ENCODE measurements around the gene CCDC177. TPM values are rescaled to one million over a fixed set of nuclear protein-coding genes. Genes with fewer than 3 reads are reported as not detected.

CCDC177 gene
- total RNA-seq, 2 experiments from 2014 or later: not detected

DNA sequence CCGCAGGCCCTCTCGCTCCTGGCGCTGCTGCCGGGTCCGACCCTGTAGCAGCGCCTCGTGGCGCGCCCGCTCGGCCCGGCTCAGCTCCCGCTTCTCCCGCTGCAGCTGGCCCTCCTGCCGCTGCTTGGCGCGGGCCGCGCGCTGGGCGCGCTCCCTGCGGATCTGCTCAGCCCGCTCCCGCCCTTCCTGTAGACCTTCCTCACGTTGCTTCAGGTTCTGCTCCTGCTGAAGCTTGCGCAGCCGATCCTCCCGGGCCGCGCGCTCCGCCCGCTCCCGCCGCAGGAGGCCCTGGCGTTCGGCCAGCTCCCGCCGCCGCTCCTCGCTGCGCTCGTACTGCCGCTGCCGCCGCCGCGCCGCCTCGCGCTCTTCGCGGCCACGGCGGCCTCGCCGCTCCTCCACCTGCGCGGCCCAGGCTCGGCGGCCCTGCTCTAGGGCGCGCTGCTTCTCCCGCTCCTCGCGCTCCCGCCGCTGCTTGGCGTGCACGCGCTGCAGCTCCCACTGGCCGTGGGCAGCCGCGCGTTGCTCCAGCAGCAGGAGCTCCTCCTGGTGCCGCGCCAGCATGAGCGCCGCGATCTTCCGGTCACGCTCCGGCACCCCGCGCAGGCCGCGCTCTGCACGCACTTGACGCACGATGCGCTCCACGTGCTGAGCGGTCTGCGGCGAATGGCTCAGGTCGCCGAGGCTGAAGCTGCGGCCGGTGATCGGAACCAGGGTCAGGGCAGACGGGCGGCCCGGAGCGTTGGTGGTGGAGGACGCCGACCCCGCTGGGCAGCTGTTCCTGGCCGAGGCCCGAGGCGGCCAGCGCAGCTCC, 2.4 kb downstream of the CCDC177 start:
- H2AFZ ChIP-seq (ENCODE audit: low read length): no peak overlapping the region
- no peak overlapping the region for H3K27ac ChIP-seq (ENCODE audit: low read depth, low read length, poor library complexity, severe bottlenecking)
- H3K9me3 ChIP-seq (ENCODE audit: low read length): no peaks in the 10 kb centered on the region
- no peak overlapping the region for H3K4me3 ChIP-seq (ENCODE audit: low read depth, low read length, poor library complexity, severe bottlenecking)
- 0 out of 2 replicates have a peak overlapping the region, but pooled peaks have one; percentile 11 for H3K4me2 ChIP-seq (ENCODE audit: low read length)
- H3K79me2 ChIP-seq (ENCODE audit: insufficient read depth, low read depth, low read length): no peaks in the 10 kb centered on the region
- TF ChIP-seq, protein P1, sequence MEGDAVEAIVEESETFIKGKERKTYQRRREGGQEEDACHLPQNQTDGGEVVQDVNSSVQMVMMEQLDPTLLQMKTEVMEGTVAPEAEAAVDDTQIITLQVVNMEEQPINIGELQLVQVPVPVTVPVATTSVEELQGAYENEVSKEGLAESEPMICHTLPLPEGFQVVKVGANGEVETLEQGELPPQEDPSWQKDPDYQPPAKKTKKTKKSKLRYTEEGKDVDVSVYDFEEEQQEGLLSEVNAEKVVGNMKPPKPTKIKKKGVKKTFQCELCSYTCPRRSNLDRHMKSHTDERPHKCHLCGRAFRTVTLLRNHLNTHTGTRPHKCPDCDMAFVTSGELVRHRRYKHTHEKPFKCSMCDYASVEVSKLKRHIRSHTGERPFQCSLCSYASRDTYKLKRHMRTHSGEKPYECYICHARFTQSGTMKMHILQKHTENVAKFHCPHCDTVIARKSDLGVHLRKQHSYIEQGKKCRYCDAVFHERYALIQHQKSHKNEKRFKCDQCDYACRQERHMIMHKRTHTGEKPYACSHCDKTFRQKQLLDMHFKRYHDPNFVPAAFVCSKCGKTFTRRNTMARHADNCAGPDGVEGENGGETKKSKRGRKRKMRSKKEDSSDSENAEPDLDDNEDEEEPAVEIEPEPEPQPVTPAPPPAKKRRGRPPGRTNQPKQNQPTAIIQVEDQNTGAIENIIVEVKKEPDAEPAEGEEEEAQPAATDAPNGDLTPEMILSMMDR (conservative IDR thresholded peaks at IDR 0.05; ENCODE audit: low read length): no peak
- POLR2A ChIA-PET: no interaction called here
- intact Hi-C loops (cut with micrococcal nuclease; ENCODE audit: unreplicated experiment): no loop called here
- no TSS peak for BruUV-seq (replicated peaks)
- H3K36me3 ChIP-seq (ENCODE audit: insufficient read depth, low read length): no peaks in the 10 kb centered on the region
- CTCF ChIA-PET (ENCODE audit: unreplicated experiment): no interaction called here
- no peaks in the 10 kb centered on the region for H3K4me1 ChIP-seq (ENCODE audit: insufficient read depth, low read length, poor library complexity, severe bottlenecking)
- DNase-seq (ENCODE audit: low spot score): peak; percentile 6
- no peaks in the 10 kb centered on the region for H4K20me1 ChIP-seq (ENCODE audit: insufficient read depth, low read length)
- H3K9me2 ChIP-seq (ENCODE audit: insufficient read depth, low read length): no peaks in the 10 kb centered on the region

DNA sequence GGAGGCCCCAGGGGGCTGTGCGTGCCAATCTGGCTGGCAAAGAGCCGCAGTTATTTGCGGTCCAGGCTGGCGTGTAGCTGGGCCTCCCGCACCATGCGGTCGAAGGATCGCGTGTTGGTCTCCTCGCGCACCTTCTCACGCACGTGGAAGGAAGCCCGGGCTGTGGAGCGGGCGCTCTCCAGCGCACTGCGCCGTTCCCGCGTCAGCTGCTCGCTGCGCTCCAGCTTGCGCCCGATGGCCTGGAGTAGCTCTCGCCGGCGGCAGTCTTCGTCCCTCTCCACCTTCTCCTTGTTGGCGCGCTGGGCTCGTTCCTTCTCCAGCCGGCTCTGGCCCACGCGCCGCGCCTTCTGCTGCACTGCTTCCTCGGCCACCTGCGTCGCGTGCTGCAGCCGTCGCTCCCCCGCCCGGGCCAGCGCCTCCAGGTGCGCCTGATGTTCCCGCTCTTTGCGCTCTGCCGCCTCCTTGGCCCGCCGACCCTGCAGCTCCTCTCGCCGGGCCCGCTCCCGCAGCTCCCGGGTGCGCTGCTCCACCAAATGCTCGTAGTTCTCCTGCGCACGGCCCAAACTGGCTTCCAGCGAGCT, 3.1 kb downstream of the CCDC177 start:
- Histone ChIP-seq H3K79me2 (ENCODE audit: insufficient read depth, low read depth, low read length) (no peaks in the 10 kb centered on the region), H3K4me2 (ENCODE audit: low read length) (0 out of 2 replicates have a peak overlapping the region, but pooled peaks have one; percentile 11), H3K36me3 (ENCODE audit: insufficient read depth, low read length) (no peaks in the 10 kb centered on the region), H3K9me3 (ENCODE audit: low read length) (no peaks in the 10 kb centered on the region), H4K20me1 (ENCODE audit: insufficient read depth, low read length) (no peaks in the 10 kb centered on the region), H3K9me2 (ENCODE audit: insufficient read depth, low read length) (no peaks in the 10 kb centered on the region), H3K4me3 (ENCODE audit: low read depth, low read length, poor library complexity, severe bottlenecking) (no peak overlapping the region), H3K4me1 (ENCODE audit: insufficient read depth, low read length, poor library complexity, severe bottlenecking) (no peaks in the 10 kb centered on the region), H3K27ac (ENCODE audit: low read depth, low read length, poor library complexity, severe bottlenecking) (no peak overlapping the region), H2AFZ (ENCODE audit: low read length) (no peak overlapping the region)
- DNase-seq (ENCODE audit: low spot score): no peak
- TF ChIP-seq, protein P1 (conservative IDR thresholded peaks at IDR 0.05; ENCODE audit: low read length): no peak
- TF ChIP-seq EZH2phosphoT487 (IDR thresholded peaks at IDR 0.05; ENCODE audit: borderline replicate concordance, low read depth, low read length): no peak
- intact Hi-C loops (cut with micrococcal nuclease; ENCODE audit: unreplicated experiment): no loop called here
- BruUV-seq (replicated peaks): no TSS peak
- ChIA-PET POLR2A (interaction anchor here (1.3 kb wide), 1 partner anchor 10 kb away, joined by 4 read pairs; no protein-coding TSS in a partner anchor), CTCF (ENCODE audit: unreplicated experiment) (no interaction called here)

DNA sequence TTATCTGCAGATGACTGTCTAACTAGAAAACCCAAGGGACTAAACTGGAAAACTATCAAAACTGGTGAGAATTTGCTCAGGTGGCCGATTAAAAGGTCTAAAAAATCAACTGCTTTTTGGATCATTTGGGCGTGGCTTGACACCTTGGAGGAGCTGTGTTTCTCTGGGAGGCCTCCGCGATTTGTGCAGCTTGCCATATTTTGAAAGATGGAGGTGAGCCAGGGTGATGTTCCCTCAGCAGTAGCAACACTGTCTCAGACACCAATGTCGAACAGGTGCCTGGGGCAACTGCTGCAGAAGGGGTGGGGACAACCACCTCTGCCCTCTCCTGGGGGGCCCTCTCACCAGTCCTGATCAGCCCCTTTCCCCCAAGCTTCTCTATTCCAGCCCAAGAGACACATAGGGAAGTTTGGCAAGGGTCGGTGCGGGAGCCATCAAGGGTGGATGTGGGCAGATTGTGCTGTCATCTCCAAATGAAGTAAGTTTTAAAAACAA, 3.8 kb downstream of the CCDC177 start:
- Histone ChIP-seq H4K20me1 (ENCODE audit: insufficient read depth, low read length) (no peaks in the 10 kb centered on the region), H3K27ac (ENCODE audit: low read depth, low read length, poor library complexity, severe bottlenecking) (no peak overlapping the region), H3K79me2 (ENCODE audit: insufficient read depth, low read depth, low read length) (no peaks in the 10 kb centered on the region), H3K9me3 (ENCODE audit: low read length) (no peaks in the 10 kb centered on the region), H3K9me2 (ENCODE audit: insufficient read depth, low read length) (no peaks in the 10 kb centered on the region), H2AFZ (ENCODE audit: low read length) (no peak overlapping the region), H3K36me3 (ENCODE audit: insufficient read depth, low read length) (no peaks in the 10 kb centered on the region), H3K4me1 (ENCODE audit: insufficient read depth, low read length, poor library complexity, severe bottlenecking) (no peaks in the 10 kb centered on the region), H3K4me3 (ENCODE audit: low read depth, low read length, poor library complexity, severe bottlenecking) (no peak overlapping the region), H3K4me2 (ENCODE audit: low read length) (no peak overlapping the region)
- CTCF ChIA-PET (ENCODE audit: unreplicated experiment): no interaction called here
- POLR2A ChIA-PET: interaction anchor here (0.5 to 1.3 kb wide), 2 partner anchors 10 to 1714 kb away, joined by 4 read pairs; no protein-coding TSS in a partner anchor
- no peak for DNase-seq (ENCODE audit: low spot score)
- no TSS peak for BruUV-seq (replicated peaks)
- intact Hi-C loops (cut with micrococcal nuclease; ENCODE audit: unreplicated experiment): no loop called here
- no peak for TF ChIP-seq EZH2phosphoT487 (IDR thresholded peaks at IDR 0.05; ENCODE audit: borderline replicate concordance, low read depth, low read length)
- TF ChIP-seq, protein P1 (conservative IDR thresholded peaks at IDR 0.05; ENCODE audit: low read length): no peak
